ENCODE measurements around the gene C21orf58. TPM values are rescaled to one million over a fixed set of nuclear protein-coding genes. Genes with fewer than 3 reads are reported as not detected.

C21orf58 gene
- polyA plus RNA-seq, 3 donors: 0.15 to 0.73 (median 0.21) TPM

DNA sequence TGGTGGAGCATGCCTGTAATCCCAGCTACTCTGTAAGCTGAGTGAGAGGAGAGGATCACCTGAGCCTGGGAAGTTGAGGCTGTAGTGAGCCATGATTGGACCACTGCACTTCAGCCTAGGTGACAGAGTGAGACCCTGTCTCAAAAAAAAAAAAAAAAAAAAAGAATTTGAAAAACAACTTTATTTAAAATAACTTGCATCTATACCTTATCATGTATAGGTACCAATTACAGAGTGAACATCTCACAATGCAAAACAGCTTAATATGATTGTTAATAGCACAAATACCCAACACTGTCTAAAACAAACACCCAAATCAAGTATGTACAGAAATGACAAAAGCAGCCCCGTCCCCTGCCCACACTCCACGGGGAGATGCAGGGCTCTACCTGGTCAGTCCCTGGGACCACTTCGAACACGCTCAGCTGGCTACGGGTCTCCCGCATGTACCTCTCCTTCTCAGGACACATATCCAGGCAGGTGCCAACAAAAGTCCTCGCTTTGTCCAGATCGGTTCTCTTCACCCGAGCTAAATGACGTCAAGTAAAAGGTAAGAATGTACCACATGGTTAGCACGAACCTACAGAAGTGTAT is 48.8 kb downstream of the C21orf58 start:
- H3K36me3 Mint-ChIP-seq: peaks cover 81 to 99% of the 10 kb centered on the region in 2 donors
- H3K4me2 ChIP-seq (replicated peaks; ENCODE audit: extremely low read depth, low read length, poor library complexity, severe bottlenecking): no peak overlapping the region
- H3K27ac Mint-ChIP-seq: peak overlapping the region in 1 of 7 donors; percentile 12
- no peak overlapping the region for H2AFZ ChIP-seq (ENCODE audit: insufficient read depth, low read depth, low read length, poor library complexity, severe bottlenecking)
- no peak overlapping the region for H3K4me3 ChIP-seq (replicated peaks in 1 of 3; ENCODE audit: low read depth in 2 of 3, low read length in 3 of 3)
- no peaks in the 10 kb centered on the region for H3K27me3 ChIP-seq (ENCODE audit: control insufficient read depth in 2 of 2, insufficient read depth in 2 of 2, low read length in 2 of 2)
- no peaks in the 10 kb centered on the region for H3K4me1 Mint-ChIP-seq
- H3K27me3 Mint-ChIP-seq (ENCODE audit: low read depth in 3 of 3): no peaks in the 10 kb centered on the region
- H3K27ac ChIP-seq (ENCODE audit: low read depth in 1 of 2, low read length in 2 of 2): no peak overlapping the region
- peaks cover 37% of the 10 kb centered on the region for H4K20me1 ChIP-seq (ENCODE audit: insufficient read depth, low read length)
- H3K9ac ChIP-seq (ENCODE audit: insufficient read depth, low read length, poor library complexity, severe bottlenecking): no peak overlapping the region
- no peaks in the 10 kb centered on the region for H3K4me1 ChIP-seq (ENCODE audit: control insufficient read depth in 1 of 2, insufficient read depth in 2 of 2, low read length in 2 of 2)
- peaks cover 94 to 97% of the 10 kb centered on the region in 2 donors for H3K36me3 ChIP-seq (replicated peaks in 1 of 2; ENCODE audit: control insufficient read depth in 1 of 2, insufficient read depth in 2 of 2, low read length in 2 of 2)
- TF ChIP-seq CTCF (IDR thresholded peaks at IDR 0.05): no peak
- intact Hi-C loops (cut with micrococcal nuclease): no loop called here
- H3K79me2 ChIP-seq (ENCODE audit: insufficient read depth, low read length): peaks cover 6% of the 10 kb centered on the region
- 95% methylated on average over 2 of the region's 11 CpGs for whole genome bisulfite sequencing (ENCODE audit: insufficient coverage)
- no peaks in the 10 kb centered on the region for H3K9me3 ChIP-seq (replicated peaks in 1 of 2; ENCODE audit: control insufficient read depth in 1 of 2, insufficient read depth in 1 of 2, low read length in 2 of 2)
- H3K4me3 Mint-ChIP-seq: no peak overlapping the region
- H3K9me3 Mint-ChIP-seq: no peaks in the 10 kb centered on the region
- no peak for DNase-seq

DNA sequence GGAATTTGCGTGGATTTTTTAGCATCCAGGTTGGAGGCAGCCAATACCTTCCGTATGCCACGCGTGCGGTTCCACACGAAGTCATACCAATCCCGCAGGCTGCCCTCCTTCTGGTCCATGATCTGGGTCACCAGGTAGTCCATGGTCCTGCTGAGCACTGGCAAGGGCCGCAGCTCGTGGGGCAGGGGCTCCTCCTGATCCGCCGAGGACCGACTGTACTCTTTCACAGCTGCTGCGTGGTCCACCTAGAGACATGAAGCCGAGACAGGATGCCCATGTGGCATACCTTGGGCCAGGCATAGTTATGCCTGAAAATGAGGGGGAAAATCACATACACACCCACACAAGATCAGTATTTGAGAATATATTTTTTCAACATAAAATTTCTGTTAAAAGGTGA is 50.3 kb downstream of the C21orf58 start:
- Histone ChIP-seq H4K20me1 (ENCODE audit: insufficient read depth, low read length) (peaks cover 29% of the 10 kb centered on the region), H3K79me2 (ENCODE audit: insufficient read depth, low read length) (no peaks in the 10 kb centered on the region), H3K9me3 (replicated peaks in 1 of 2; ENCODE audit: control insufficient read depth in 1 of 2, insufficient read depth in 1 of 2, low read length in 2 of 2) (no peaks in the 10 kb centered on the region), H3K36me3 (replicated peaks in 1 of 2; ENCODE audit: control insufficient read depth in 1 of 2, insufficient read depth in 2 of 2, low read length in 2 of 2) (peaks cover 95 to 97% of the 10 kb centered on the region in 2 donors), H3K4me1 (ENCODE audit: control insufficient read depth in 1 of 2, insufficient read depth in 2 of 2, low read length in 2 of 2) (no peaks in the 10 kb centered on the region), H2AFZ (ENCODE audit: insufficient read depth, low read depth, low read length, poor library complexity, severe bottlenecking) (no peak overlapping the region), H3K4me2 (replicated peaks; ENCODE audit: extremely low read depth, low read length, poor library complexity, severe bottlenecking) (no peak overlapping the region), H3K9ac (ENCODE audit: insufficient read depth, low read length, poor library complexity, severe bottlenecking) (no peak overlapping the region), H3K4me3 (replicated peaks in 1 of 3; ENCODE audit: low read depth in 2 of 3, low read length in 3 of 3) (no peak overlapping the region), H3K27me3 (ENCODE audit: control insufficient read depth in 2 of 2, insufficient read depth in 2 of 2, low read length in 2 of 2) (no peaks in the 10 kb centered on the region), H3K27ac (ENCODE audit: low read depth in 1 of 2, low read length in 2 of 2) (no peak overlapping the region)
- DNase-seq: no peak
- Mint-ChIP-seq H3K27ac (no peak overlapping the region), H3K36me3 (peaks cover 81 to 98% of the 10 kb centered on the region in 2 donors), H3K4me1 (no peaks in the 10 kb centered on the region), H3K9me3 (no peaks in the 10 kb centered on the region), H3K4me3 (no peak overlapping the region), H3K27me3 (ENCODE audit: low read depth in 3 of 3) (no peaks in the 10 kb centered on the region)
- intact Hi-C loops (cut with micrococcal nuclease): no loop called here
- WGBS (ENCODE audit: insufficient coverage): 95% methylated on average over 12 of the region's 14 CpGs
- TF ChIP-seq CTCF (IDR thresholded peaks at IDR 0.05): no peak
